NT2/D1 (cell line): ENCODE measurements around the gene ZNF202.
"Not testable (repeated sequence)": the region's sequence is repeated elsewhere in the genome, so short reads cannot be mapped to it uniquely, and the experiment has no call there.

ENCODE experiments used
- DNase-seq: peaks from one replicate; pipeline ENCODE4 v3.0.0-alpha.2; 2011; ENCODE audit warnings: low read depth, low spot score
- H3K27me3 ChIP-seq: 2 replicates; pipeline ENCODE4 v1.6.0; 2011; ENCODE audit warnings: mild to moderate bottlenecking; ENCODE audit not compliant: insufficient read length, insufficient read depth
- H3K36me3 ChIP-seq: 2 replicates; pipeline ENCODE4 v1.6.1; 2011; ENCODE audit warnings: mild to moderate bottlenecking, low read length, mixed read lengths; ENCODE audit not compliant: insufficient read depth, insufficient read length
- H3K4me1 ChIP-seq: 2 replicates; pipeline ENCODE4 v1.5.1; 2011; ENCODE audit not compliant: insufficient read depth, insufficient read length
- H3K4me3 ChIP-seq: 2 replicates; pipeline ENCODE4 v1.5.1; 2011; ENCODE audit warnings: low read depth; ENCODE audit not compliant: insufficient read length
- H3K9ac ChIP-seq: 2 replicates; pipeline ENCODE4 v1.6.0; 2011; ENCODE audit warnings: low read depth; ENCODE audit not compliant: insufficient read length
- H3K9me3 ChIP-seq: 2 replicates; pipeline ENCODE4 v1.5.1; 2011; ENCODE audit warnings: mild to moderate bottlenecking, low read length; ENCODE audit not compliant: insufficient read depth
- SUZ12 ChIP-seq: IDR thresholded peaks from 2 replicates; pipeline ENCODE4 v1.6.1; 2011; ENCODE audit not compliant: insufficient read length, insufficient read depth; ENCODE audit errors: extremely low read depth
- YY1 ChIP-seq: IDR thresholded peaks from 2 replicates; pipeline ENCODE4 v1.6.1; 2011; ENCODE audit not compliant: insufficient read length, insufficient read depth
- ZNF274 ChIP-seq: IDR thresholded peaks from 2 replicates; pipeline ENCODE4 v1.6.1; 2011; ENCODE audit warnings: mild to moderate bottlenecking, low read depth, low read length

ZNF202 gene

DNA sequence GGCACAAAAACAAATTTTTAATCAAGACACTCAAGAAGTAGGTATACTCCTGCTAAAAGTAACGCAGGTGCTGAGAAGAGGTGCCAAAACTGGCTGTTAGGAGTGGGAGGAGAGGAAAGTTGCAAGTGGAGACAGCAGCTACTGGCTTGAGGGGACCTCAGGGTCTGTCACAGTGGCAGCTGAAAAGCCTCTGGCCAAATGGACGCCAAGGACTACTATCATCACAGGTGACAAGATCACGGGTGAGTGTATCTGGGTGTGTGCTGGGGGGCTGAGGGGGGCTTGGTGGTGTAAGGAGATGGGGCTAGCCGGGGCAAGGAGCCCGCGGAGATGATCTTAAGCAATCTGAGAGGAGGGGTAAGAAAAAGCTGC, 687 bp downstream of the ZNF202 start:
- H3K9me3 ChIP-seq = peaks cover 29% of the 10 kb centered on the region; the same call in 1 of the 2 replicates
- peak overlapping the region; percentile 92 for H3K9ac ChIP-seq
- H3K4me1 ChIP-seq = no peaks in the 10 kb centered on the region
- TF ChIP-seq YY1 (no peak), ZNF274 (no peak), SUZ12 (no peak)
- DNase-seq = no peak
- H3K36me3 ChIP-seq = peaks cover 47% of the 10 kb centered on the region
- no peaks in the 10 kb centered on the region for H3K27me3 ChIP-seq
- H3K4me3 ChIP-seq = peak overlapping the region; percentile 85

DNA sequence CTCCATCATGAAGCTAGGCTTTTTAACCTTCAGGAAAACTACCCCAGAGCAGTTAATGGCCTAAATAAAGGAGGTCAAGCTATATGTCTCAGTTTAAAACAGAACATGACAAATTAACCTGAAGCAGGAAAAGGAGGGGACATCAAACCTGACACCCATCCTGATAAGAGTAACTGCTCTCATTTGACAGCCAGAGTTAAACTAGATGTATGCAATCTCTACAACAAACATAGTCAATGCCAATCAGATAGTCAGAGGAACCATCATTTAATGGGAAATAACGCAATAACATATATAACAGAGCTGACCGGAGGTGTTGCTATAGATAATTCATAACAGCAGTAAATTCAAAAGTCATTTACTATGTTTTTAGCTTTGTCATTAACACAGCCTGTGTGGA, 3.1 kb downstream of the ZNF202 start:
- peaks cover 69% of the 10 kb centered on the region for H3K36me3 ChIP-seq
- TF ChIP-seq YY1 (no peak), ZNF274 (no peak)

DNA sequence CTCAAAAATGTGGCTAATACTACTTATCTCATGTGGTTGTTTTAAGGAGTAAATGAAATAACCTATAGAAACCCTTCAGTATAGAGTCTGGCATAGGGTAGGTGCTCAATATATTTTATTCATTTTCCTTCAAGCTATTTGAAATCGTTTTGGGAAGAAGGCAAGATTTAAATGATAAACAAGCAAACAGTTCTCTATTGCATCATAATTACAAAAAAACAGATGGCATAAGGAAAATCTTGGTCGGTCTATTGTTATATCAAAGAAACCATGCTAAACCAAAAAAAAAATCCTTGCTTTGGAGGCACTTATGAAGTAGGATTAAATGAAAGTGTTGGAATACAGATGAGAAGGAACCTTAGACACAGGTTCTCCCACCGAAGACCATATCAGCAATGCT, 4.7 kb downstream of the ZNF202 start:
- no peak overlapping the region for H3K9ac ChIP-seq
- peaks cover 26% of the 10 kb centered on the region; the same call in 1 of the 2 replicates for H3K9me3 ChIP-seq
- no peak overlapping the region for H3K4me3 ChIP-seq
- H3K4me1 ChIP-seq = no peaks in the 10 kb centered on the region
- no peak for DNase-seq
- no peaks in the 10 kb centered on the region for H3K27me3 ChIP-seq
- TF ChIP-seq ZNF274 (no peak), SUZ12 (no peak), YY1 (no peak)
- peaks cover 76% of the 10 kb centered on the region for H3K36me3 ChIP-seq

More for the DNA sequence above, 3.1 kb downstream of the ZNF202 start:
- Histone ChIP-seq H3K4me1 (no peaks in the 10 kb centered on the region), H3K9ac (no peak overlapping the region), H3K27me3 (no peaks in the 10 kb centered on the region), H3K4me3 (no peak overlapping the region), H3K9me3 (peaks cover 26% of the 10 kb centered on the region; the same call in 1 of the 2 replicates)
- no peak for DNase-seq

DNA sequence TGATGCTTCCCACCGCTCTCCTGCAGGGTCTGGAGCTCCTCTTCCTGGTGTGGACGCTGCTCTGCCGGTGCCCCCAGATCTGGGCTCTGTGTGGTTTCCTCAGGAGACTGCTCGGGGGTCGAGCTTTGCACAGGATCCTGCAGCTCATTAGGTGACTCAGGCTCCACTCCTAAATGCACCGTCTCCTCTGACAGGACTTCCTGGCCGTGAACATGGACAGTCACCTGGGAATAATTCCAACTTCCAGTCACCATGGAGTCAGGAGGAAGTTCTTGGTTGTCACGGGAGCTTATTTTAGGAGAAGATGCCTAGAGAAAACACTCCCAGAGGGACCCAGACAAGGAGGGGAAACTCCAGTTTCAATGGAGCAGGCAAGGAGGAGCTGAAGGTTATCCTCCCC, 11.9 kb downstream of the ZNF202 start:
- TF ChIP-seq ZNF274 (no peak), SUZ12 (no peak), YY1 (no peak)
- H3K9me3 ChIP-seq = peaks cover 43% of the 10 kb centered on the region
- H3K36me3 ChIP-seq = peaks cover 88% of the 10 kb centered on the region
- H3K4me1 ChIP-seq = no peaks in the 10 kb centered on the region
- H3K9ac ChIP-seq = no peak overlapping the region
- H3K27me3 ChIP-seq = no peaks in the 10 kb centered on the region
- no peak overlapping the region for H3K4me3 ChIP-seq
- no peak for DNase-seq

DNA sequence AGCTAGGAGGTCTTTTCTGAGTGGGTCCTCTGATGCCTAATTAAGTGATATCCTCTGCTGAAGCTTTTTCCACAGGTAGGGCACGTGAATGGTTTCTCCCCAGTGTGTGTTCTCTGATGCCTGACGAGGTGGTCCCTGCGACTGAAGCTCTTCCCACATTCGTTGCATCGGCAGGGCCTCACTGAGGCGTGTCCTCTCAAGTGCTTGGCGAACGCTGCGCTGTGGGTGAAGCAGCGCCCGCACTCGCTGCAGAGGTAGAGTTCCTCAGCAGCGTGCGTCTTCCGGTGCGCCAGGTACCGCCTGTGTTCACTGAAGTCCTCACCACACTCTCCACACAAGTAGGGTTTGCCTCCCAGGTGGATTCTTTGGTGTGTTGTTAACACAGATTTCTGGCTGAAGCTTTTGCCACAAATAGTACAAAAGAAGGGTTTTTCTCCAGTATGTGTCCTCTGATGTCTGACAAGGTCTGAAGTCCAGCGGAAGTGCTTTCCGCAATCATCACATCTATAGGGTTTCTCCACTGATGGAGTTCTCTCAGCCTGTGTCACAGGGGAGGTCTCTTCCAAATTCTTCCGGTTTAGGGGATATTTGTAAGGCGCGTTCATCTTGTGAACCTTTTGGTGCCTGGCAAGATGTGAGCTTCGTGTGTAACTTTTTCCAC, 15.3 kb downstream of the ZNF202 start:
- Histone ChIP-seq H3K4me3 (no peak overlapping the region), H3K36me3 (peaks cover 75% of the 10 kb centered on the region), H3K9ac (no peak overlapping the region), H3K4me1 (no peaks in the 10 kb centered on the region), H3K9me3 (peaks cover 43% of the 10 kb centered on the region), H3K27me3 (no peaks in the 10 kb centered on the region)
- peak; percentile 66 for TF ChIP-seq ZNF274
- TF ChIP-seq YY1 = no peak
- no peak for TF ChIP-seq SUZ12
- DNase-seq = no peak

DNA sequence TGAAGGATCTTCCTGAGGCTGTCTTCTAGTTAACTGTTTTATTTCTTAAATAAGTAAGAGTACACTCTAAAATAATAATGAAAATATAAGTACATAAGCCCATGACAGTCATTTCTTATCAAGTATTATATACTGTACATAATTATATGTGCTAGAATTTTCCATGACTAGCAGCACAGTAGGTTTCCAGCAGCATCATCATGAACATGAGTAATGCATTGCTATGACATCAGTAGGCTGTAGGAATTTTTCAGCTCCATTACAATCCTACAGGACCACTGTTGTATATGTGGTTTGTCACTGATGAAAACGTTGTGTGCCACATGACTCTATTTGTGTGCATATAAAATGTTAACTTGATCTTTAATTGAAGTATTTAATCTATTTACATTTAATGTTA, 22.0 kb downstream of the ZNF202 start:
- TF ChIP-seq SUZ12 = no peak
- TF ChIP-seq ZNF274 = no peak
- no peak for TF ChIP-seq YY1
- H3K27me3 ChIP-seq = no peaks in the 10 kb centered on the region
- H3K36me3 ChIP-seq = peaks cover 8% of the 10 kb centered on the region
- H3K9ac ChIP-seq = no peak overlapping the region
- no peaks in the 10 kb centered on the region for H3K4me1 ChIP-seq
- H3K9me3 ChIP-seq = no peaks in the 10 kb centered on the region
- no peak overlapping the region for H3K4me3 ChIP-seq
- no peak for DNase-seq

DNA sequence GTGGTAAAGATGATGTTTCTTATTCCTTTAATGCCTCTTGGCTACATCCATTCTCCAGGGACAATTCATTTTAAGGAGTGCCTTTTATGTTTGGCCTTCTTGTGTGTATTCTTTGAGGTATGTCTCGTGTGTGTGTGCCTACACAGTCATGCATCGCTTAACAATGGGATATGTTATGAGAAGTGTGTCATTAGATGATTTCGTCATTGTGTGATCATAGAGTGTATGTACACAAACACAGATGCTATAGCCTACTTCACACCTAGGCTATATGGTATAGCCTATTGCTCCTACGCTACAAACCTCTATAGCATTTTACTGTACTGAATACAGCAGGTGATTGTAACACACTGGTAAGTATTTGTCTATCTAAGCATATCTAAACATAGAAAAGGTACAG, 23.0 kb downstream of the ZNF202 start:
- no peak for DNase-seq
- no peaks in the 10 kb centered on the region for H3K9me3 ChIP-seq
- no peaks in the 10 kb centered on the region for H3K36me3 ChIP-seq
- no peak overlapping the region for H3K4me3 ChIP-seq
- H3K9ac ChIP-seq = no peak overlapping the region
- H3K4me1 ChIP-seq = no peaks in the 10 kb centered on the region
- no peak for TF ChIP-seq ZNF274
- TF ChIP-seq YY1 = no peak
- TF ChIP-seq SUZ12 = no peak
- no peaks in the 10 kb centered on the region for H3K27me3 ChIP-seq

DNA sequence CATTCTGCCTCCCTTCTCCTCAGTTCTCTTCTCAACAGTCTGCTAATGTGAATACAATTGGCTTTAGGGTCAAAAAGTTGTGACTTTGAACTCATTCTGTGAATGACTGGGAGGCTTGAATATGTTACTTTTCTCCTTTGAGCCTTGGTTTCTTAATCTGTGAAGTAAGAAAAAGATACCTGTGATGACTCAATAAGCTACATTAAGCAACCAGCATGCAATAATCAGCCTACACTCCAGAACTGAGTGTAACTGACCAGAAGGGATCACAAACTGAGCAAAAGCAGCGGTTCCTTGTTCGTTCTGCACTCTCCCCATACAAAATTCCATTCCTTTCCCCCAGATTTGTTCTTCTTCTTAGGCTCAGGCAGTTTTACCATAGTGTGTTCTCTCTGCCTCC, 23.4 kb downstream of the ZNF202 start:
- no peaks in the 10 kb centered on the region for H3K27me3 ChIP-seq
- H3K36me3 ChIP-seq = no peaks in the 10 kb centered on the region
- no peaks in the 10 kb centered on the region for H3K9me3 ChIP-seq
- TF ChIP-seq YY1 (no peak), SUZ12 (no peak), ZNF274 (no peak)
- H3K4me1 ChIP-seq = no peaks in the 10 kb centered on the region
- H3K4me3 ChIP-seq = no peak overlapping the region
- H3K9ac ChIP-seq = no peak overlapping the region
- no peak for DNase-seq

DNA sequence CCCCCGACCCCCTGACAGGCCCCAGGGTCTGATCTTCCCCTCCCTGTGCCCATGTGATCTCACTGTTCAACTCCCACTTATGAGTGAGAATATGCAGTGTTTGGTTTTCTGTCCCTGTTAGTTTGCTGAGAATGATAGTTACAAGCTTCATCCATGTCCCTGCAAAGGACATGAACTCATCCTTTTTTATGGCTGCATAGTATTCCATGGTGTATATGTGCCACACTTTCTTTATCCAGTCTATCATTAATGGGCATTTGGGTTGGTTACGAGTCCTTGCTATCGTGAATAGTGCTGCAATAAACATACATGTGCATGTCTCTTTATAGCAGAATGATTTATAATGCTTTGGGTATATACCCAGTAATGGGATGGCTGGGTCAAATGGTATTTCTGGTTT, 28.8 kb downstream of the ZNF202 start:
- not testable (repeated sequence) for H3K36me3 ChIP-seq, H3K4me3 ChIP-seq, DNase-seq, H3K9me3 ChIP-seq, H3K27me3 ChIP-seq, H3K9ac ChIP-seq, H3K4me1 ChIP-seq
